GM21360 (cell line): ENCODE data around the gene PTGIS.

ENCODE experiments used
- ATAC-seq: cut with Tn5 transposase; IDR thresholded peaks from one replicate; pipeline ENCODE4 v1.9.1; 2021; ENCODE audit warnings: mild to moderate bottlenecking, moderate library complexity; ENCODE audit not compliant: unreplicated experiment

The PTGIS gene

GRCh38 chr20:49503176-49503575 lies 64.8 kb downstream of the PTGIS start:
- no peak for ATAC-seq

GRCh38 chr20:49501917-49502316 lies 66.0 kb downstream of the PTGIS start:
- ATAC-seq = no peak

- ATAC-seq = no peak
These were observed 70.6 kb downstream of the PTGIS start for GRCh38 chr20:49497398-49497669.

- no peak for ATAC-seq
These were observed 71.2 kb downstream of the PTGIS start for GRCh38 chr20:49496553-49497397.

- ATAC-seq = no peak
These were observed 71.9 kb downstream of the PTGIS start for GRCh38 chr20:49496043-49496442.

GRCh38 chr20:49490689-49491088 lies 77.2 kb downstream of the PTGIS start:
- ATAC-seq = no peak

GRCh38 chr20:49489688-49490087 lies 78.2 kb downstream of the PTGIS start:
- no peak for ATAC-seq

- no peak for ATAC-seq
These were observed 81.9 kb downstream of the PTGIS start for GRCh38 chr20:49486064-49486463.

GRCh38 chr20:49485563-49485962 lies 82.4 kb downstream of the PTGIS start:
- ATAC-seq = no peak

- no peak for ATAC-seq
These were observed 83.5 kb downstream of the PTGIS start for GRCh38 chr20:49484180-49485140.

GRCh38 chr20:49483696-49484123 lies 84.2 kb downstream of the PTGIS start:
- ATAC-seq = no peak

- ATAC-seq = no peak
These were observed 84.8 kb downstream of the PTGIS start for GRCh38 chr20:49483018-49483695.

- no peak for ATAC-seq
These were observed 85.3 kb downstream of the PTGIS start, which contains the start of gene KCNB1 for GRCh38 chr20:49482621-49483017. KCNB1 (minus strand) TSS chr20:49482668; CDS start chr20:49482480, 188 bp downstream.

GRCh38 chr20:49482173-49482572 lies 85.8 kb downstream of the PTGIS start:
- ATAC-seq = no peak

GRCh38 chr20:49481116-49481515 lies 86.8 kb downstream of the PTGIS start:
- no peak for ATAC-seq

GRCh38 chr20:49480236-49480635 lies 87.7 kb downstream of the PTGIS start:
- no peak for ATAC-seq

GRCh38 chr20:49479785-49480184 lies 88.2 kb downstream of the PTGIS start:
- no peak for ATAC-seq

- no peak for ATAC-seq
These were observed 88.9 kb downstream of the PTGIS start for GRCh38 chr20:49478754-49479689.

GRCh38 chr20:49478266-49478665 lies 89.7 kb downstream of the PTGIS start:
- ATAC-seq = no peak

GRCh38 chr20:49477200-49477599 lies 90.7 kb downstream of the PTGIS start:
- no peak for ATAC-seq
